Fibroblast of villous mesenchyme (primary cell): Measurements from ENCODE around the gene PRR29. TPM values are rescaled to one million over a fixed set of nuclear protein-coding genes. Genes with fewer than 3 reads are reported as not detected.

ENCODE experiments used
- DNase-seq: peaks from one replicate; pipeline ENCODE4 v3.0.0-alpha.2; 2010; ENCODE audit warnings: low read depth
- H3K4me3 ChIP-seq: 2 replicates; pipeline ENCODE4 v1.5.1; 2011; ENCODE audit warnings: low read depth, mild to moderate bottlenecking, low read length
- total RNA-seq: library from RNA; depleted of rRNA; stranded (reverse); fragments of >200 nt; gene quantifications from 2 replicates; pipeline ENCODE4 v1.2.3, GENCODE V29; 2012
- TF ChIP-seq, protein P1 (sequence below): IDR thresholded peaks from 2 replicates; pipeline ENCODE4 v1.5.1; 2012; ENCODE audit warnings: low read depth, mild to moderate bottlenecking, low read length; ENCODE audit not compliant: insufficient read depth

PRR29 gene
- total RNA-seq, 1 donor = under 0.01 TPM

DNA sequence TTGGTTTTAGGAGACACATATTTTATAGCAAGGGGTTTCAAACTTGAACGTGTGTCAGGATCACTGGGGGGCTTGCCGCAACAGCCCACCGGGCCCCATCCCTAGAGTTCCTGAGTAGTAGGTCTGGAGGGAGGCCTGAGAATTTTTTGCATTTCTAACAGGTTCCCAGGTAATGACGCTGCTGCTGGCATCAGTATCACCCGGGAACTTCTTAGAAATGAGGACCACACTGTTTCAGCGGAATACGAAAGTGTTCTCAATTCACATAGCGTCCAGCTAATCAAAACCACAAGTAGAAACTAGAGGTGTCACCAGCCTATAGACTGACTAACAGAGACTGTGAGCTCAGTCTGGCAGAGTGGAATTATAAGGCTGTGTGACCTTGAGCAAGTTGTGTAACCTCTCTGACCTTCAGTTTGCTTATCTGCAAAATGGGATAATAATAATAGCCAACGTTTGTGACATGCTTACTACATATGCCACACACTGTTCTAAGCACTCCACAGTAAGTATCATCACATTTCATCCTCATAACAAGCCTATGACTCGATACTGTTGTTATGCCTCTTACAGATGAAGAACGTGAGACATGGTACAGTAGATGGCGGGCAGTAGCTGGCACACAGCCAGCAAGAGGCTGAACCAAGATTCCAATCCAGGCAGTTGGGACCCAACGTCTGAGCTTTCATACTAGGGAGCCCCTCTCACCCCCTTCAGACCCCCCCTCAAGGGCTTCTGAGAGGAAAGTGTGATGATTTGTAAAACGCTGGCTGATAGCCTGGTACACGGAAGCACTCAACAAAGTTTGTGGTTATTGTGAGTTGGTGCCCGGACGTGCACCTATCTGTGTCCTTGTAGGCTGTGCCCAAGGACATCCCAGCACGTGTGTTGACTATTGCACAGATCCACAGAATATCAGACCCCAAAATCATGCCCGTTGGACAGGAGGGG, 26.9 kb downstream of the PRR29 start:
- TF ChIP-seq, protein P1, sequence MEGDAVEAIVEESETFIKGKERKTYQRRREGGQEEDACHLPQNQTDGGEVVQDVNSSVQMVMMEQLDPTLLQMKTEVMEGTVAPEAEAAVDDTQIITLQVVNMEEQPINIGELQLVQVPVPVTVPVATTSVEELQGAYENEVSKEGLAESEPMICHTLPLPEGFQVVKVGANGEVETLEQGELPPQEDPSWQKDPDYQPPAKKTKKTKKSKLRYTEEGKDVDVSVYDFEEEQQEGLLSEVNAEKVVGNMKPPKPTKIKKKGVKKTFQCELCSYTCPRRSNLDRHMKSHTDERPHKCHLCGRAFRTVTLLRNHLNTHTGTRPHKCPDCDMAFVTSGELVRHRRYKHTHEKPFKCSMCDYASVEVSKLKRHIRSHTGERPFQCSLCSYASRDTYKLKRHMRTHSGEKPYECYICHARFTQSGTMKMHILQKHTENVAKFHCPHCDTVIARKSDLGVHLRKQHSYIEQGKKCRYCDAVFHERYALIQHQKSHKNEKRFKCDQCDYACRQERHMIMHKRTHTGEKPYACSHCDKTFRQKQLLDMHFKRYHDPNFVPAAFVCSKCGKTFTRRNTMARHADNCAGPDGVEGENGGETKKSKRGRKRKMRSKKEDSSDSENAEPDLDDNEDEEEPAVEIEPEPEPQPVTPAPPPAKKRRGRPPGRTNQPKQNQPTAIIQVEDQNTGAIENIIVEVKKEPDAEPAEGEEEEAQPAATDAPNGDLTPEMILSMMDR = no peak
- no peak overlapping the region for H3K4me3 ChIP-seq
- DNase-seq = no peak

DNA sequence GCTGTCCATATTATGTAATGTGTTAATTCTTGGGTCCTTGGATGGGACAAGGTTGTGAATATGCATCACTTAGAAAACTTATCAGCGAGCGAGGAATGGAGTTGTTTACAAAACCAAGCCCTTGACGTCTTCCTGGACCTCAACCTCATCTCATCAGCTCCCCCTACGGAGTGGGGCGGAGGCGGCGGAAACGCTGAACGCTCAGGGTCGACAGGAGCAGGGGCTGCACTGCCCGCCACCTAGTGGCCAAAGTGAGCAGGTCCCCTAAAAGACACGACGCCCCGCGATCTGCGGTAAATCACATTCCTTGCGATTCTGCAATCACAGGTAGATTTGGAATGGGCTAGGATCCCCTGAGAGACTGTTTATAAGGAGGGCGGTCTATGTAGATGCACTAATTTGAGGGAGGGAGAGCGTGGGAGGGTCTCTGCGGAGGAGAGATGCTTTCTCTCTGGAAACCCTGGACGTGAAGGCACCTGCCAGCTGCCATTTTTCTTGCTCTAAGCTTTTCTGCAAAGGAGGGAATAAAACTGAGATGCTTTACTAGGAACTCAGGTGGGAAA, 27.7 kb downstream of the PRR29 start:
- peak; percentile 66 for DNase-seq
- TF ChIP-seq, protein P1 = peak; percentile 97
- peak overlapping the region; percentile 21 for H3K4me3 ChIP-seq

DNA sequence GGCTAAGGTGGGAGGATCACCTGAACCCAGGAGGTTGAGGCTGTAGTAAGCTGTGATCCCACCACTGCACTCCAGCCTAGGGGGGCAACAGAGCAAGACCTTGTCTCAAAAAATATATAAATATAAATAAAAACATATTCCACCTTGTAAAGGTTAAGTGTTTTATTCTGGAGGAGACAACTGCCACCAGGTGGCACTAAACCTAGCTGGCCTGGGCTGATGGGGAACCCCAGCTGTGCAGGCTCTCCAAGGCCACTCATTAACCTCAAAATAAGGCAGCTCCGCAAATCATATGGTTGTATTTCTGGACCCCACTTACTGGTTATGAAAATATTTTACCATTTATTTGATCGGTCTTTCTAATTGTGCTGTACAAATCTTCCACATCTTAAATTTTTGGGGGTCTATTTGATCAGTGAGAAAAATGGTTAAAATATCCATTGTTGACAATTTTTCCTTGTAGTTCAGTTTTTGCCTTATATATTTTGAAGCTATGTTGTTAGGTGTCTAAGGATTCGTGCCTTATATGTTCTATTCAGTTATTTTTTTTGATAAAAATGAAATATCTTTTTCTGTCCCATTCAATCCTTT, 30.8 kb downstream of the PRR29 start:
- H3K4me3 ChIP-seq = no peak overlapping the region
- TF ChIP-seq, protein P1 = peak; percentile 69
- DNase-seq = peak; percentile 72

DNA sequence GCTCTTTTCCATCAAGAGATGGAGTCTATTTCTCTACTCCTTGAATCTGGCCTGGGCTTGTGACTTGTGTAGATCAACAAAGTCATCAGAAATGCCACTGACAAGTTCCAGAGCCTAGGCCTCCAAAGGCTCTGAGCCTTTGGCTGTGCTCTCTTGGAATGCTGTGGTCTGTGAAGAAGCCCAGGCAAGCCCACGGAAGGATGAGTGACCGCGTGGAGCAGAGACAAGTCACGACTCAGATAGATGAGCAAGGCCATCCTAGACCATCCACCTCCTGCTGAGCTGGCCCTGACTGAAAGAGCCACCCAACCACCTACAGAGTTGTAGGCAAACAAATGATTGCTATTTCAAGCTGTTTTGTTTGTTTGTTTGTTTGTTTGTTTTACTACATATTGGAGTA, 33.9 kb downstream of the PRR29 start:
- DNase-seq = no peak
- TF ChIP-seq, protein P1 = no peak
- no peak overlapping the region for H3K4me3 ChIP-seq

DNA sequence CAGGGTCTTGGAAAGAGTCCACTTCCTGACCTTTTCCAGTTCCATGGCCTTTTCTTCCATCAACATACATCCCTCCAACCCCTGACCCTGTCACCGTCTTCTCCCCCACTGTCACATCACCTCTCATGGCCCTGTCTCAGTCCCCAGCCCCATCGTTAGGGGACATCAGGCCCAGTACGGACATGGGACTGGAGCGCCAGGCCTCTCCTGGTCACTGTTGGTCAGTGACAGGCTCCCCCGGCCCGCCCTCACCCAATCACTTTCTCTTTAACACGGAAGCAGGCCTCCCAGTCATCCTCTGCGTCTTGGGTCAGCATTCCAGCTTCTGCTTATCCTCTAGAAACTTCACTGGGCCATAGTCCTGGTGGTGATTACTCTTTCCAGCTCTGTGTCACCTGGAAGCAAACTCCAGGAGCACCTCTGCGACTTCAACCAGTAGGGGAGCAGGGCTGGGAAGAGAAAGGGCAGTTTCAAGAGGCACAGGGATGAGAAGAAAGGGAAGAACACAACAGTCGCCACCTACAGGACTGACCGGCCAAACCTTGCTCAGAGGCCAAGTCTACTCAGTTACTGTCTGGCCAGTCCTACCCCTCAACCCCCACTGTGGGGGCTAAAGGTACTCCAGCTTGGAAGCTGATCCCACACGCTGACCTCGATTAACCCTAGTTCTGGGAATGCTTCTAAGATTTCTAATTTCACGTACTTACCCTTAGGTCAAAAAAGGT, 38.2 kb downstream of the PRR29 start:
- H3K4me3 ChIP-seq = no peak overlapping the region
- no peak for DNase-seq
- TF ChIP-seq, protein P1 = peak; percentile 13

DNA sequence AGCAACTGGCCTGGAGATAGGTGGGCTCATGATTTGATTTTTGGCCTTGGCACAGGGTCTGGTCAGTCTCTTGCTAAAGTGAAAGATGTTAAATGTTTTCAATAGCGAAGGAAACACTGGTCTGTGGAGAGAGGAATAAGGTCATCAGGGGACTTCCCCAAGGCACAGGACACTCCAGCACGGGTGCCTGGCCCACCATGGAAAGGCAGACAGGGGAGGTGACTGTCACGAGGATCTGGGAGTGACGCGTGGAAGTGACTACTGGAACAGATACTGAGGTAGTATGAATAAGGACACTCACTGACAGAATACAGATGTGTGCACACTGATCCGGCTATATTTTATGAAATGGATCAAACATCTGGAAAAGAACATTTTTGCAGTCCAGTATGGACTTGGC, 39.0 kb downstream of the PRR29 start:
- no peak for DNase-seq
- TF ChIP-seq, protein P1 = no peak

More for the DNA sequence above, 39.0 kb downstream of the PRR29 start:
- H3K4me3 ChIP-seq = no peak overlapping the region
